ENCODE data around the gene MRPL37.

Gene MRPL37

GRCh38 chr1:54153535-54154439 is 46.2 kb upstream of the MRPL37 start:
- Histone ChIP-seq H3K4me1 (ENCODE audit: insufficient read depth, low read length, poor library complexity, severe bottlenecking) (no peaks in the 10 kb centered on the region), H3K4me2 (ENCODE audit: low read depth, low read length, poor library complexity, severe bottlenecking) (no peak overlapping the region), H3K27me3 (ENCODE audit: insufficient read depth, low read length, poor library complexity, severe bottlenecking) (no peaks in the 10 kb centered on the region), H3K4me3 (ENCODE audit: low read length, poor library complexity, severe bottlenecking) (no peak overlapping the region), H3F3A (ENCODE audit: low read depth) (no peaks in the 10 kb centered on the region), H3K79me2 (ENCODE audit: insufficient read depth, low read length) (no peaks in the 10 kb centered on the region), H4K20me1 (ENCODE audit: insufficient read depth, low read length, poor library complexity, severe bottlenecking) (no peaks in the 10 kb centered on the region), H2AFZ (ENCODE audit: low read length) (no peak overlapping the region), H3K9ac (ENCODE audit: low read depth, low read length, poor library complexity, severe bottlenecking) (no peak overlapping the region), H3K9me2 (replicated peaks; ENCODE audit: low read depth, low read length) (no peaks in the 10 kb centered on the region), H3K9me3 (ENCODE audit: insufficient read depth, low read depth, low read length) (no peaks in the 10 kb centered on the region), H3K36me3 (ENCODE audit: insufficient read depth, low read length) (no peaks in the 10 kb centered on the region)
- TF ChIP-seq EZH2phosphoT487 (IDR thresholded peaks at IDR 0.05; ENCODE audit: borderline replicate concordance) (no peak), CTCF (conservative IDR thresholded peaks at IDR 0.05; ENCODE audit: low read length) (no peak)

DNA sequence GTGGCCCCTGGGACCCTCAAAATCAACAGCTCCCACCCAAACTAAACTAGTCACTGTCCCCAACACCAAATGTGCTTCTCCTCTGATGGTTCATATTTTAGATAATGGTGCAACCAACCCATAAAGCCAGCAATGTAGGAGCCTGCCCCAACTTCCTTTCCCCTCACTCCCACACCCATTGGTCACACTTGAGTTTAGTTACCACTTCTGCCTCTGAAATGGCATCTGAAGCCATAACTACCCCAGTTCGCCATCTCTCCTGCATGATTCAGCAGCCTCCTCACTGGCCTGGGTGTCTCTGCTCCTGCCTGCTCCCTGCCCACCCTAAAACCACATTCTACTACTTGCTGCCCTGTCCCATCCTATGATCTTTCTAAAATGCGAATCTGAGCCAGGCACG is 43.8 kb upstream of the MRPL37 start:
- no peaks in the 10 kb centered on the region for H3K79me2 ChIP-seq (ENCODE audit: insufficient read depth, low read length)
- H3F3A ChIP-seq (ENCODE audit: low read depth): no peaks in the 10 kb centered on the region
- no peak overlapping the region for H3K4me3 ChIP-seq (ENCODE audit: low read length, poor library complexity, severe bottlenecking)
- no peaks in the 10 kb centered on the region for H3K36me3 ChIP-seq (ENCODE audit: insufficient read depth, low read length)
- TF ChIP-seq EZH2phosphoT487 (IDR thresholded peaks at IDR 0.05; ENCODE audit: borderline replicate concordance) (no peak), CTCF (conservative IDR thresholded peaks at IDR 0.05; ENCODE audit: low read length) (no peak)
- no peaks in the 10 kb centered on the region for H3K4me1 ChIP-seq (ENCODE audit: insufficient read depth, low read length, poor library complexity, severe bottlenecking)
- H3K4me2 ChIP-seq (ENCODE audit: low read depth, low read length, poor library complexity, severe bottlenecking): no peak overlapping the region
- H2AFZ ChIP-seq (ENCODE audit: low read length): no peak overlapping the region
- no peaks in the 10 kb centered on the region for H3K9me3 ChIP-seq (ENCODE audit: insufficient read depth, low read depth, low read length)
- no peaks in the 10 kb centered on the region for H3K9me2 ChIP-seq (replicated peaks; ENCODE audit: low read depth, low read length)
- H3K9ac ChIP-seq (ENCODE audit: low read depth, low read length, poor library complexity, severe bottlenecking): no peak overlapping the region
- H3K27me3 ChIP-seq (ENCODE audit: insufficient read depth, low read length, poor library complexity, severe bottlenecking): no peaks in the 10 kb centered on the region
- no peaks in the 10 kb centered on the region for H4K20me1 ChIP-seq (ENCODE audit: insufficient read depth, low read length, poor library complexity, severe bottlenecking)

- no peaks in the 10 kb centered on the region for H3K36me3 ChIP-seq (ENCODE audit: insufficient read depth, low read length)
- no peak overlapping the region for H3K9ac ChIP-seq (ENCODE audit: low read depth, low read length, poor library complexity, severe bottlenecking)
- no peaks in the 10 kb centered on the region for H3K27me3 ChIP-seq (ENCODE audit: insufficient read depth, low read length, poor library complexity, severe bottlenecking)
- no peaks in the 10 kb centered on the region for H4K20me1 ChIP-seq (ENCODE audit: insufficient read depth, low read length, poor library complexity, severe bottlenecking)
- no peaks in the 10 kb centered on the region for H3F3A ChIP-seq (ENCODE audit: low read depth)
- no peaks in the 10 kb centered on the region for H3K79me2 ChIP-seq (ENCODE audit: insufficient read depth, low read length)
- no peaks in the 10 kb centered on the region for H3K4me1 ChIP-seq (ENCODE audit: insufficient read depth, low read length, poor library complexity, severe bottlenecking)
- H2AFZ ChIP-seq (ENCODE audit: low read length): no peak overlapping the region
- H3K4me3 ChIP-seq (ENCODE audit: low read length, poor library complexity, severe bottlenecking): no peak overlapping the region
- no peak overlapping the region for H3K4me2 ChIP-seq (ENCODE audit: low read depth, low read length, poor library complexity, severe bottlenecking)
- no peaks in the 10 kb centered on the region for H3K9me2 ChIP-seq (replicated peaks; ENCODE audit: low read depth, low read length)
- no peak for TF ChIP-seq CTCF (conservative IDR thresholded peaks at IDR 0.05; ENCODE audit: low read length)
- TF ChIP-seq EZH2phosphoT487 (IDR thresholded peaks at IDR 0.05; ENCODE audit: borderline replicate concordance): no peak
- no peaks in the 10 kb centered on the region for H3K9me3 ChIP-seq (ENCODE audit: insufficient read depth, low read depth, low read length)
These were observed 43.0 kb upstream of the MRPL37 start for GRCh38 chr1:54156986-54157385.

Data from Loucy (cell line).